ENCODE data around the gene INCENP. TPM values are rescaled to one million over a fixed set of nuclear protein-coding genes. Genes with fewer than 3 reads are reported as not detected.

INCENP gene
- total and polyA plus RNA-seq, 2 of the 13 experiments (the other 11 are each of a cell fraction or from before 2014, with no cell fraction given): 14.1 to 37.3 TPM

DNA sequence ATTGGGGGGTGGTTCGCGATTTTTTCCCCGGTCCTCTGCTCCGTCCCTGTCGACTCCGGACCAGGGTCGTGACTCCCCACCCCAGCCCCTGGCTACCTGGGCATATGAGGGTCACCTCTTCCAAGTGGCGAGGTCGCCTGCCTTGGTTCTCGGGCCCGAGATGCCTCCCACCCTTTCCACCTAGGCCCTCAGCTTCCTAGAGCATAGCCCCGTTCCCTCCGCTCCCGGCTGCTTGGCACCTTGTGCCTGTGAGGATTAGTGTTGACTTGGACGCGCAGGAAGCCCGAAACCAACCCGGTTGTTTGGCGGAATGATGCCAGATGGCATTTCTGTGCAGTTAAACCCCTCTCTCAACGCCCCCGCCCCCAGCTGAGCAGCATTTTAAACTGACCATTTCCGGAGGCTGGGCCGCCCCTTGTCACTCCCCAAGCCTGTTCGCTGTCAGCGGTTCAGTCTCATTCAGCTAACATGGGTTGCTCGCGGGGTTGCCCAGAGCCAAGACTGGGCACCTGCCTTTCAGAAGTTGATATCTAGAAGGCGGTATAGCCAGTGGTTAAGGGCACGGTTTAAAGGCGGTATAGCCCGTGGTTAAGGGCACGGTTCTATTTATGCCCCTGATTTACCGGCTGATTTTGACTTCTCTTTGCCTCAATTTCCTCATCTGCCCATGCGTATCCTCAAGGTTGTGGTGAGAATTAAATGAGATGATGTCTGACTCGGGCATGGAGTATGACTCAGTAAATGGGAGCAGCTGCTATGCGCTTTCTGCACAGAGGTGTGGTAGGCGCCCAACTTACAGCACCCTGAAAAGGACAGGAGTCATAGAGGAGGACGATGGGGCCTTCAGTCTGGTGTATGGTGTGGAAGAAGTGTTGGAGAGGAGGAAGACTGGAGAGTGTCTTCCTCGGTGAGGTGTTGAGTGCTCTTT, 639 bp downstream of the INCENP start (continued):
- TF ChIP-seq, protein P1, sequence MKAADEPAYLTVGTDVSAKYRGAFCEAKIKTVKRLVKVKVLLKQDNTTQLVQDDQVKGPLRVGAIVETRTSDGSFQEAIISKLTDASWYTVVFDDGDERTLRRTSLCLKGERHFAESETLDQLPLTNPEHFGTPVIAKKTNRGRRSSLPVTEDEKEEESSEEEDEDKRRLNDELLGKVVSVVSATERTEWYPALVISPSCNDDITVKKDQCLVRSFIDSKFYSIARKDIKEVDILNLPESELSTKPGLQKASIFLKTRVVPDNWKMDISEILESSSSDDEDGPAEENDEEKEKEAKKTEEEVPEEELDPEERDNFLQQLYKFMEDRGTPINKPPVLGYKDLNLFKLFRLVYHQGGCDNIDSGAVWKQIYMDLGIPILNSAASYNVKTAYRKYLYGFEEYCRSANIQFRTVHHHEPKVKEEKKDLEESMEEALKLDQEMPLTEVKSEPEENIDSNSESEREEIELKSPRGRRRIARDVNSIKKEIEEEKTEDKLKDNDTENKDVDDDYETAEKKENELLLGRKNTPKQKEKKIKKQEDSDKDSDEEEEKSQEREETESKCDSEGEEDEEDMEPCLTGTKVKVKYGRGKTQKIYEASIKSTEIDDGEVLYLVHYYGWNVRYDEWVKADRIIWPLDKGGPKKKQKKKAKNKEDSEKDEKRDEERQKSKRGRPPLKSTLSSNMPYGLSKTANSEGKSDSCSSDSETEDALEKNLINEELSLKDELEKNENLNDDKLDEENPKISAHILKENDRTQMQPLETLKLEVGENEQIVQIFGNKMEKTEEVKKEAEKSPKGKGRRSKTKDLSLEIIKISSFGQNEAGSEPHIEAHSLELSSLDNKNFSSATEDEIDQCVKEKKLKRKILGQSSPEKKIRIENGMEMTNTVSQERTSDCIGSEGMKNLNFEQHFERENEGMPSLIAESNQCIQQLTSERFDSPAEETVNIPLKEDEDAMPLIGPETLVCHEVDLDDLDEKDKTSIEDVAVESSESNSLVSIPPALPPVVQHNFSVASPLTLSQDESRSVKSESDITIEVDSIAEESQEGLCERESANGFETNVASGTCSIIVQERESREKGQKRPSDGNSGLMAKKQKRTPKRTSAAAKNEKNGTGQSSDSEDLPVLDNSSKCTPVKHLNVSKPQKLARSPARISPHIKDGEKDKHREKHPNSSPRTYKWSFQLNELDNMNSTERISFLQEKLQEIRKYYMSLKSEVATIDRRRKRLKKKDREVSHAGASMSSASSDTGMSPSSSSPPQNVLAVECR (CRISPR knock-in tag; IDR thresholded peaks at IDR 0.05; ENCODE audit: borderline replicate concordance): peak; percentile 79
- TF ChIP-seq, protein P2, sequence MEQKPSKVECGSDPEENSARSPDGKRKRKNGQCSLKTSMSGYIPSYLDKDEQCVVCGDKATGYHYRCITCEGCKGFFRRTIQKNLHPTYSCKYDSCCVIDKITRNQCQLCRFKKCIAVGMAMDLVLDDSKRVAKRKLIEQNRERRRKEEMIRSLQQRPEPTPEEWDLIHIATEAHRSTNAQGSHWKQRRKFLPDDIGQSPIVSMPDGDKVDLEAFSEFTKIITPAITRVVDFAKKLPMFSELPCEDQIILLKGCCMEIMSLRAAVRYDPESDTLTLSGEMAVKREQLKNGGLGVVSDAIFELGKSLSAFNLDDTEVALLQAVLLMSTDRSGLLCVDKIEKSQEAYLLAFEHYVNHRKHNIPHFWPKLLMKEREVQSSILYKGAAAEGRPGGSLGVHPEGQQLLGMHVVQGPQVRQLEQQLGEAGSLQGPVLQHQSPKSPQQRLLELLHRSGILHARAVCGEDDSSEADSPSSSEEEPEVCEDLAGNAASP (CRISPR knock-in tag; IDR thresholded peaks at IDR 0.05; ENCODE audit: borderline replicate concordance): no peak
- TF ChIP-seq ETV5 (CRISPR knock-in tag; IDR thresholded peaks at IDR 0.05; ENCODE audit: borderline replicate concordance): no peak
- TF ChIP-seq XBP1 (CRISPR knock-in tag; IDR thresholded peaks at IDR 0.05): no peak
- TF ChIP-seq ZNF75D (CRISPR knock-in tag; IDR thresholded peaks at IDR 0.05; ENCODE audit: borderline replicate concordance): no peak
- TF ChIP-seq KLF13 (CRISPR knock-in tag; IDR thresholded peaks at IDR 0.05): no peak
- no peak for TF ChIP-seq ZNF34 (CRISPR knock-in tag; IDR thresholded peaks at IDR 0.05; ENCODE audit: borderline replicate concordance)
- peak; percentile 17; the same call in 1 of the 2 replicates for TF ChIP-seq ZFY (CRISPR knock-in tag; IDR thresholded peaks at IDR 0.05)
- no peak for TF ChIP-seq ZNF160 (CRISPR knock-in tag; IDR thresholded peaks at IDR 0.05)
- TF ChIP-seq SSRP1 (CRISPR knock-in tag; IDR thresholded peaks at IDR 0.05): no peak
- TF ChIP-seq ZNF253 (CRISPR knock-in tag; IDR thresholded peaks at IDR 0.05; ENCODE audit: borderline replicate concordance): no peak; the same call in 1 of the 2 replicates
- no peak for TF ChIP-seq ADNP (CRISPR knock-in tag; IDR thresholded peaks at IDR 0.05)
- TF ChIP-seq, protein P3, sequence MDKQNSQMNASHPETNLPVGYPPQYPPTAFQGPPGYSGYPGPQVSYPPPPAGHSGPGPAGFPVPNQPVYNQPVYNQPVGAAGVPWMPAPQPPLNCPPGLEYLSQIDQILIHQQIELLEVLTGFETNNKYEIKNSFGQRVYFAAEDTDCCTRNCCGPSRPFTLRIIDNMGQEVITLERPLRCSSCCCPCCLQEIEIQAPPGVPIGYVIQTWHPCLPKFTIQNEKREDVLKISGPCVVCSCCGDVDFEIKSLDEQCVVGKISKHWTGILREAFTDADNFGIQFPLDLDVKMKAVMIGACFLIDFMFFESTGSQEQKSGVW (CRISPR knock-in tag; IDR thresholded peaks at IDR 0.05; ENCODE audit: borderline replicate concordance): no peak
- TF ChIP-seq ATF1 (CRISPR knock-in tag; IDR thresholded peaks at IDR 0.05): no peak
- TF ChIP-seq SP140L (CRISPR knock-in tag; IDR thresholded peaks at IDR 0.05; ENCODE audit: borderline replicate concordance): no peak
- no peak; the same call in 1 of the 2 replicates for TF ChIP-seq CHCHD3 (CRISPR knock-in tag; IDR thresholded peaks at IDR 0.05)
- TF ChIP-seq ZNF746 (CRISPR knock-in tag; IDR thresholded peaks at IDR 0.05): no peak; the same call in 1 of the 2 replicates
- TF ChIP-seq, protein P4, sequence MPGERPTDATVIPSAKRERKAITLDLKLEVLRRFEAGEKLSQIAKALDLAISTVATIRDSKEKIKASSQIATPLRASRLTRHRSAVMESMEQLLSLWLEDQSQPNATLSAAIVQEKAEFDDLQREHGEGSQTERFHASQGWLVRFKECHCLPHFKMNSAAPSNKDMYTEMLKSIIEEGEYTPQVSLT (CRISPR knock-in tag; IDR thresholded peaks at IDR 0.05; ENCODE audit: borderline replicate concordance, low read depth): no peak
- no peak for TF ChIP-seq SYNCRIP (IDR thresholded peaks at IDR 0.05; ENCODE audit: insufficient read depth, low read depth, low read length)
- no peak for TF ChIP-seq SRF (IDR thresholded peaks at IDR 0.05; ENCODE audit: low read depth, low read length)
- peak; percentile 37 for TF ChIP-seq ASH2L (IDR thresholded peaks at IDR 0.05; ENCODE audit: insufficient read length, low read depth, low read length)
- TF ChIP-seq NR2F6 (IDR thresholded peaks at IDR 0.05): no peak
- TF ChIP-seq NR2F6 (CRISPR knock-in tag; IDR thresholded peaks at IDR 0.05): no peak
- TF ChIP-seq FOXM1 (CRISPR knock-in tag; IDR thresholded peaks at IDR 0.05): no peak

Measured in HepG2 (cell line).